ENCODE data around the gene AVP.

Gene AVP

DNA sequence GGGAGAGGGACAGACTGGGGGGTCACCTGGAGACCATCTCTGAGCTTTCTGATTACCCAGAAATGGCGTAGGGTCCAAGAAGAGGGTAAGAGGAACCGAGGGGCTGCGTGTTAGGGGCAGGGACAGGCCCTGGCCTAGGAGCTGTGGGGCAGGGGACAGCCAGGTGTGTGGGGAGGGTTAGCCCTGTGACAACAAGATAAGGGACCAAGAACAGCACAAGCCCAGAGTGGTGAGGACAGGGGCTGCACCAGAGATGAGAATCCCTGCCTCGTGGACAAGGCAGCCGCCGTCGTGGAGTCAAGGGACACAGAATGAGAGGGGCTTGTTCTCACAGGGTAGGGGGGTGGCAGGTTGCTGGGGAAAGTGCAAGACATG, 449 bp upstream of the AVP start:
- H3K36me3 ChIP-seq (ENCODE audit: insufficient read depth) = no peaks in the 10 kb centered on the region
- H3K79me2 ChIP-seq (ENCODE audit: insufficient read depth, low read depth) = no peaks in the 10 kb centered on the region
- H3K4me3 ChIP-seq (IDR thresholded peaks at IDR 0.05; ENCODE audit: insufficient read depth, low read depth, low read length) = no peak overlapping the region
- H2AFZ ChIP-seq (ENCODE audit: low read depth) = no peak overlapping the region
- no peaks in the 10 kb centered on the region for H3K27me3 ChIP-seq (ENCODE audit: insufficient read depth, low read depth)
- no peak overlapping the region for H3K9ac ChIP-seq
- no peak overlapping the region for H3K4me2 ChIP-seq
- no peak overlapping the region for H3K27ac ChIP-seq
- no peaks in the 10 kb centered on the region for H4K20me1 ChIP-seq (ENCODE audit: insufficient read depth)
- H3K4me1 ChIP-seq (ENCODE audit: low read depth, poor library complexity, severe bottlenecking) = no peaks in the 10 kb centered on the region
- TF ChIP-seq, protein P1, sequence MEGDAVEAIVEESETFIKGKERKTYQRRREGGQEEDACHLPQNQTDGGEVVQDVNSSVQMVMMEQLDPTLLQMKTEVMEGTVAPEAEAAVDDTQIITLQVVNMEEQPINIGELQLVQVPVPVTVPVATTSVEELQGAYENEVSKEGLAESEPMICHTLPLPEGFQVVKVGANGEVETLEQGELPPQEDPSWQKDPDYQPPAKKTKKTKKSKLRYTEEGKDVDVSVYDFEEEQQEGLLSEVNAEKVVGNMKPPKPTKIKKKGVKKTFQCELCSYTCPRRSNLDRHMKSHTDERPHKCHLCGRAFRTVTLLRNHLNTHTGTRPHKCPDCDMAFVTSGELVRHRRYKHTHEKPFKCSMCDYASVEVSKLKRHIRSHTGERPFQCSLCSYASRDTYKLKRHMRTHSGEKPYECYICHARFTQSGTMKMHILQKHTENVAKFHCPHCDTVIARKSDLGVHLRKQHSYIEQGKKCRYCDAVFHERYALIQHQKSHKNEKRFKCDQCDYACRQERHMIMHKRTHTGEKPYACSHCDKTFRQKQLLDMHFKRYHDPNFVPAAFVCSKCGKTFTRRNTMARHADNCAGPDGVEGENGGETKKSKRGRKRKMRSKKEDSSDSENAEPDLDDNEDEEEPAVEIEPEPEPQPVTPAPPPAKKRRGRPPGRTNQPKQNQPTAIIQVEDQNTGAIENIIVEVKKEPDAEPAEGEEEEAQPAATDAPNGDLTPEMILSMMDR (conservative IDR thresholded peaks at IDR 0.05; ENCODE audit: low read depth, low read length) = no peak

DNA sequence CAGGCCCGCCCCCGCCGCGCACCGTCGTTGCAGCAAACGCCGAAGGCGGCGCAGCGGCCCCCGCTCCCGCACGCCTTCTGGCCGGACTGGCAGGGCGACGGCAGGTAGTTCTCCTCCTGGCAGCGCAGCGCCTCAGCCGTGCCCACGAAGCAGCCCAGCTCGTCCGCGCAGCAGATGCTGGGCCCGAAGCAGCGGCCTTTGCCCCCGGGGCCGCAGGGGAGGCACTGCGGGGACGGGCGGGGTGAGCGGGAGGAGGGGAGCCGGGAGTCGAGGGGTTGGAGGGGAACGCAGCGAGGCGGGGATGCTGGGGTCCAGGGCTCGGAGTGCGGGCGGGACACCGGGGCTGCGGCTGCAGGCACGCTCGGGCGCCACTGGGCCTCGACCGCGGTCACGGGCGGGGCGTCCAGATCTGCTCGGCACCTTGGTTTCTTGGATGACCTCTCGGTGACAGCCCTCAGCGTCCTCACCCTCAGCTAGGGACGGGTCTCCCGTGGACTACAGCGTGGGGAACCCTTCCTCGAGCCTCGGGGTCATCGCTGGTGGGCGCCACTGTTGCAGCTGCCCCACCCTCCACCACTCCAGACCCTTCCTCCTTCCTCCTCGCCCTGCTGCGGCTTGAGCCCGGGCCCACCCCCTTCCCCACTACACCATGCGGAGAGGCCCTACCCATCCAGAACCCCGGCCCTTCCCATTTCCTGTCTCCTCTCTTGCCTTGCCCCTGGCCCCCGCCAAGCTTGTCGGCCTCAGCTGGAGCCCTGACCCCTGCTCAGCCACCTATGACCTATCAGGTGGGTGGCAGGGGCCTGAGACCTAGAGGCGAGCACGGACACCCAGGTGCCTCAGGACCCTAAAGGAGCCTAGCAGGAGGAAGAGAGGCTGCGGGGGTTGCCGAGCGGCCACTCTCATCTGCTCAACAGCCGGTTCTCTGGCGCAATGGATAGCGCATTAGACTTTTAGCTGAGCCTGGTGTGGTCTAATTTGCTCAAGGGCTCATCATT, 1.3 kb downstream of the AVP start:
- H3K9ac ChIP-seq = no peak overlapping the region
- no peak overlapping the region for H2AFZ ChIP-seq (ENCODE audit: low read depth)
- H3K79me2 ChIP-seq (ENCODE audit: insufficient read depth, low read depth) = no peaks in the 10 kb centered on the region
- H3K36me3 ChIP-seq (ENCODE audit: insufficient read depth) = no peaks in the 10 kb centered on the region
- H3K27ac ChIP-seq = no peak overlapping the region
- no peaks in the 10 kb centered on the region for H4K20me1 ChIP-seq (ENCODE audit: insufficient read depth)
- H3K4me2 ChIP-seq = no peak overlapping the region
- H3K27me3 ChIP-seq (ENCODE audit: insufficient read depth, low read depth) = no peaks in the 10 kb centered on the region
- H3K4me3 ChIP-seq (IDR thresholded peaks at IDR 0.05; ENCODE audit: insufficient read depth, low read depth, low read length) = no peak overlapping the region
- TF ChIP-seq, protein P1 (conservative IDR thresholded peaks at IDR 0.05; ENCODE audit: low read depth, low read length) = no peak
- H3K4me1 ChIP-seq (ENCODE audit: low read depth, poor library complexity, severe bottlenecking) = no peaks in the 10 kb centered on the region

DNA sequence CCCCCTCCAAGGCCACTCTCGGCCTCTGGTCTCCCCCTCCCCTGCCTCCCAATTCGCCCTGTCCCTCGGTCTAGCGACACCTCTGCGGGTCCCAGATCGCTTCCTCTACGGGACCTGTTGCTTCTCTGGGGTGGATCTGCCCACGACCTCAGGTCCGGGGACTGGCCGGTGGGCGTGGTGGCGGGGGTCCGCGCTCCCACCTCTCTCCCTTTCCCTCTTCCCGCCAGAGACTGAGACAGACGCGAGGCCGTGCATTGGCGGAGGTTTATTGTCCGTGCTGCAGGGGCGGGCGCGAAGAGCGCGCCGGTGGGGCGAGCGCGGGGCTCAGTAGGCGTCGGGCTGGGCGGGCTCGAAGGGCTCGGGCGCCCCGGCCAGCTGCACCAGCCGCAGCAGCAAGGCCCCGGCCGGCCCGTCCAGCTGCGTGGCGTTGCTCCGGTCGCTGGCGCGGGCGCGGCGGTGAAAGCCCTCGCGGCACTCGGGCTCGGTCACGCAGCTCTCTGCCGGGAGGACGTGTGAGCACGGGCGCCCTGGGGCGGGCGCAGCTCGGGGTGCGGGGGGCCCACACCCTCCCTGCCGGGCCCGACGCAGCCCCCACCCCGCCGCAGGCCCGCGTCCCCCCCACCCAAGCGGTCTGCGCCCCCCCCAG, 2.1 kb downstream of the AVP start:
- no peak overlapping the region for H3K27ac ChIP-seq
- H3K27me3 ChIP-seq (ENCODE audit: insufficient read depth, low read depth) = no peaks in the 10 kb centered on the region
- no peaks in the 10 kb centered on the region for H3K36me3 ChIP-seq (ENCODE audit: insufficient read depth)
- no peaks in the 10 kb centered on the region for H3K79me2 ChIP-seq (ENCODE audit: insufficient read depth, low read depth)
- no peak overlapping the region for H3K9ac ChIP-seq
- H2AFZ ChIP-seq (ENCODE audit: low read depth) = no peak overlapping the region
- H3K4me1 ChIP-seq (ENCODE audit: low read depth, poor library complexity, severe bottlenecking) = no peaks in the 10 kb centered on the region
- no peak overlapping the region for H3K4me3 ChIP-seq (IDR thresholded peaks at IDR 0.05; ENCODE audit: insufficient read depth, low read depth, low read length)
- no peaks in the 10 kb centered on the region for H4K20me1 ChIP-seq (ENCODE audit: insufficient read depth)
- TF ChIP-seq, protein P1 (conservative IDR thresholded peaks at IDR 0.05; ENCODE audit: low read depth, low read length) = no peak
- no peak overlapping the region for H3K4me2 ChIP-seq

DNA sequence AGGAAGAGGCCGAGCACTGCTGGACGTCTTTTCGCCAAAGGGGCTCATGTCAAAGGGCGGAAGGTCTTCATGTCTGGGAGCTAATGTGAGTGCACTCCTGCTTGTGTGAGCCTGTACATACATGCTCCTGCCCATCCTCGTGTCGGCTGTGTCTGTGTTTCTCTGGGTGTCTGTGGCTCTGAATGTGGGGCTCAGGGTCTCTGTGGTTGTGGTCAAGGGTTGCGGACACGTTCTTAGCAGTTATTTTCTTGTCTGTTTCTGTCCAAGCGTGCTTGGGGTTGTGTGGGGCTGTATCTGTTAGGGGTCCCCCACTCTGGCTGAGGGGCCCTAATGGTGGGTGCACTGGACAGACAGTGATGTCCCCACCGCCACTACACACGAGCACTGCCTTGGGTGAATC, 2.9 kb downstream of the AVP start:
- Histone ChIP-seq H3K9ac (no peak overlapping the region), H2AFZ (ENCODE audit: low read depth) (no peak overlapping the region), H3K27me3 (ENCODE audit: insufficient read depth, low read depth) (no peaks in the 10 kb centered on the region), H3K27ac (no peak overlapping the region), H3K4me2 (no peak overlapping the region), H4K20me1 (ENCODE audit: insufficient read depth) (no peaks in the 10 kb centered on the region), H3K4me3 (IDR thresholded peaks at IDR 0.05; ENCODE audit: insufficient read depth, low read depth, low read length) (no peak overlapping the region), H3K79me2 (ENCODE audit: insufficient read depth, low read depth) (no peaks in the 10 kb centered on the region), H3K4me1 (ENCODE audit: low read depth, poor library complexity, severe bottlenecking) (no peaks in the 10 kb centered on the region), H3K36me3 (ENCODE audit: insufficient read depth) (no peaks in the 10 kb centered on the region)
- TF ChIP-seq, protein P1 (conservative IDR thresholded peaks at IDR 0.05; ENCODE audit: low read depth, low read length) = no peak
